ENCODE measurements around the gene MYLK4.

The MYLK4 gene

DNA sequence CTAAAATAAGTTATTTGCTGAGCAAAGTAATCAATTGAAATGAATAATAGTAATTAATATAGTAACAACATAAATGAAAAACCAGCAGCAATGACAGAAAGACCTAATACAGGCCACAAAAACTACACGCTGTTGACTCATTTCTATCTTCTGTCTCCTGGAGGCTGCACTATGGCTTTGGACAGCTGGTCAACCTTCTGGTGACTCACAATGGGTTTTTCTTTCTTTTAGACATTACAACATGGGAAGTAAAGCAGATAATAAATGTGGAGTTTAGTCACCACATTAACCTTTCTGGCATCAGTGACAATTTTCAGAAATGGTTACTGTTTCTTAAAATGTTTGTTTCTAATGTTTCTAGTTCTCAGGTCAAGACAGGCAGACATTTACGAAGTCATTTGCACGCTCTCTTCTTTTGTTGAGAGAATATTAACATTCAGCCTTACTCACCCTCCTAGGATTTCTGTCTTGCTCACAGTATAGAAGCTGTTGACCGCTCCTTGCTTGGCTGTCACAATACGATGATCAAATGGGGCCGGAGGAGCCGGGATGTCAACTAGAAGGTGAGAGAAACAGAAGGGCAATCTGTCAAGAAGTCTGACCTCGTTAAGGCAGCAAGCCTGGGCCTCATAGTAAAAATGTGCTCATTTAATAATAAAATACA is 62.2 kb downstream of the MYLK4 start:
- peak; percentile 12 for DNase-seq (ENCODE audit: low read depth)
- no peak overlapping the region for H3K4me3 ChIP-seq (ENCODE audit: low read depth, low read length)
- TF ChIP-seq, protein P1, sequence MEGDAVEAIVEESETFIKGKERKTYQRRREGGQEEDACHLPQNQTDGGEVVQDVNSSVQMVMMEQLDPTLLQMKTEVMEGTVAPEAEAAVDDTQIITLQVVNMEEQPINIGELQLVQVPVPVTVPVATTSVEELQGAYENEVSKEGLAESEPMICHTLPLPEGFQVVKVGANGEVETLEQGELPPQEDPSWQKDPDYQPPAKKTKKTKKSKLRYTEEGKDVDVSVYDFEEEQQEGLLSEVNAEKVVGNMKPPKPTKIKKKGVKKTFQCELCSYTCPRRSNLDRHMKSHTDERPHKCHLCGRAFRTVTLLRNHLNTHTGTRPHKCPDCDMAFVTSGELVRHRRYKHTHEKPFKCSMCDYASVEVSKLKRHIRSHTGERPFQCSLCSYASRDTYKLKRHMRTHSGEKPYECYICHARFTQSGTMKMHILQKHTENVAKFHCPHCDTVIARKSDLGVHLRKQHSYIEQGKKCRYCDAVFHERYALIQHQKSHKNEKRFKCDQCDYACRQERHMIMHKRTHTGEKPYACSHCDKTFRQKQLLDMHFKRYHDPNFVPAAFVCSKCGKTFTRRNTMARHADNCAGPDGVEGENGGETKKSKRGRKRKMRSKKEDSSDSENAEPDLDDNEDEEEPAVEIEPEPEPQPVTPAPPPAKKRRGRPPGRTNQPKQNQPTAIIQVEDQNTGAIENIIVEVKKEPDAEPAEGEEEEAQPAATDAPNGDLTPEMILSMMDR (IDR thresholded peaks at IDR 0.05; ENCODE audit: insufficient read depth, low read depth, low read length, missing control alignments): no peak

GRCh38 chr6:2687456-2687855 is 63.3 kb downstream of the MYLK4 start:
- no peak for DNase-seq (ENCODE audit: low read depth)
- TF ChIP-seq, protein P1 (IDR thresholded peaks at IDR 0.05; ENCODE audit: insufficient read depth, low read depth, low read length, missing control alignments): no peak
- H3K4me3 ChIP-seq (ENCODE audit: low read depth, low read length): no peak overlapping the region

DNA sequence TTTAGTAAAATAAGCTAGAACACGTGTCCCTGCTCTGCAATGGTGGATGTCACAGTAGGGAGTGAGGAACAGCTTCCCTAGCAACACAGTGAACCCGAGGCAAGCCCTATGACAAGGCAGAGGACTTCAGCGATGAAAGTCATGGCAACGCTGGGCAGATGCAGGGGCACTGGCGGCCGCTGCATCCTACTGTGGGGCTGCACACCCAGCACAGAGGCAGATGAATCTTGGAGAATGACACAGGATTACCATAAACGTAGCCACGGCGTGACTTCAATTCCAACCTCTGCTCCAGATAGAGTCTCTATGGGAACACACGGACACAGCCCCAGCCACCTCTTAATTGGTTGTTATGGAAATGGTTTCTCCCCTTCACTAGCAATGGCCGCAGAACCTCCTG is 64.2 kb downstream of the MYLK4 start:
- no peak overlapping the region for H3K4me3 ChIP-seq (ENCODE audit: low read depth, low read length)
- no peak for DNase-seq (ENCODE audit: low read depth)
- TF ChIP-seq, protein P1 (IDR thresholded peaks at IDR 0.05; ENCODE audit: insufficient read depth, low read depth, low read length, missing control alignments): no peak

DNA sequence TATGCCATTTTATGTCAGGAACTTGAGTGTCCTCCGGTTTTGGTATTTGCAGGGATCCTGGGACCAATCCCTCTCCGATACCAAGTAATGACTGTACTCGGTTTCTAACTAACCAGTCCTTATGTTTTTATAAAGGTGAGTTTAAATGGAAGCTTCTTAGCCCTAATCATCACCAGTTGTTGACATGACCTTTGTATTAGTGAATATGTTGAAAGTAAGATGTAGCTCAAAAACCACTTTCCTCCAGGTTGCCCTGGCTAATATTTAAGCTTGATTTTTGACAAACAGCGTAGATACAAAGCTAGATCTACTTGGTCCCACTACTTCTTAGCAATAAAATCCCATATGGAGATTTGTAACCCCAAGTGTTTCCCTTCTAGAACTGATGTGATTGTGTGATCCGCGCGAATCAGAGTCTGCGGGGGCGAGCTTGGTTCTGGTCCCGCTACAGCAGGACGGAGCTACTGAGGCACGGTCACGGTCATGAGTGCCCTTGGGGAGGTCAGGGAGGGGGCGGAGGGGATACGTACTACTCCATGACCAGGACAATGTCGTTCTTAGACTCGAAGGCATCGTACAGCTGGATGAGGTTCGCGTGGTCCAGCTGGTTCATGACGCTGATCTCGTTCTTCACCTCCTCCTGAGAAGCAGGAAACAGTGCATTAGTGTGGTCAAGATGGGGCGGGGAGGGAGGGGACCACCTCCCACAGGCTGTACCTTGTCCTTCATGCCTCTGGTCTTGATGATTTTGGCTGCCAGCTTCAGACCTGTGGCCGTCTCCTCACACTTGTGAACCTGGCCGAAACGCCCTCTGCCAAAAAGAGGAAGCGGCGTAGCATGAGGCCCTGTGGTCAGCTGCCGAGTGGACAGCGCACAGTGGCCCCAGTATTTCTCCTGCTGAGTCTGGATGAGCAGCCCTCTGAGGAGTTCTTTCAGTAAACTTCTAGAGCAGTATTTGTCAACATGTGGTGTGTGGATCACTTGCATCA is 65.7 kb downstream of the MYLK4 start:
- DNase-seq (ENCODE audit: low read depth): no peak
- no peak overlapping the region for H3K4me3 ChIP-seq (ENCODE audit: low read depth, low read length)
- TF ChIP-seq, protein P1 (IDR thresholded peaks at IDR 0.05; ENCODE audit: insufficient read depth, low read depth, low read length, missing control alignments): no peak

GRCh38 chr6:2684103-2684749 is 66.5 kb downstream of the MYLK4 start:
- no peak overlapping the region for H3K4me3 ChIP-seq (ENCODE audit: low read depth, low read length)
- TF ChIP-seq, protein P1 (IDR thresholded peaks at IDR 0.05; ENCODE audit: insufficient read depth, low read depth, low read length, missing control alignments): no peak

GRCh38 chr6:2680264-2680922 is 70.3 kb downstream of the MYLK4 start:
- no peak for DNase-seq (ENCODE audit: low read depth)
- TF ChIP-seq, protein P1 (IDR thresholded peaks at IDR 0.05; ENCODE audit: insufficient read depth, low read depth, low read length, missing control alignments): no peak
- H3K4me3 ChIP-seq (ENCODE audit: low read depth, low read length): no peak overlapping the region

More at GRCh38 chr6:2684103-2684749, 66.5 kb downstream of the MYLK4 start:
- DNase-seq (ENCODE audit: low read depth): no peak
